Transverse colon (tissue), 4 donors: ENCODE results near the gene GMDS.

ENCODE experiments used
- EP300 ChIP-seq: sonication (generic); formaldehyde crosslinking; IDR thresholded peaks from one replicate; pipeline ENCODE4 v1.6.1; 2017; ENCODE audit warnings: antibody characterized with exemption, low read depth
- POLR2A ChIP-seq: fragments of 450-650 bp; IDR thresholded peaks from one replicate; pipeline ENCODE4 v1.6.1; 2016; ENCODE audit warnings: antibody characterized with exemption, mild to moderate bottlenecking, moderate library complexity
- POLR2AphosphoS5 ChIP-seq, 3 donors: sonication (generic); formaldehyde crosslinking; IDR thresholded peaks; one replicate each; pipeline ENCODE4 v1.6.1; 2016; ENCODE audit warnings: antibody characterized with exemption in 3 of 3
- TF ChIP-seq, protein P1 (sequence below), 5 experiments: fragments of 200-600 bp in 3 of 5; fragments of 450-650 bp in 2 of 5; sonication (generic) in 3 of 5; IDR thresholded peaks; 1 replicate in 2 of 5; 2 replicates in 3 of 5; pipeline ENCODE4 v1.5.1; 2016 to 2017; ENCODE audit warnings: antibody characterized with exemption in 5 of 5, inconsistent platforms in 3 of 5, mild to moderate bottlenecking in 2 of 5, moderate library complexity in 1 of 5

DNA sequence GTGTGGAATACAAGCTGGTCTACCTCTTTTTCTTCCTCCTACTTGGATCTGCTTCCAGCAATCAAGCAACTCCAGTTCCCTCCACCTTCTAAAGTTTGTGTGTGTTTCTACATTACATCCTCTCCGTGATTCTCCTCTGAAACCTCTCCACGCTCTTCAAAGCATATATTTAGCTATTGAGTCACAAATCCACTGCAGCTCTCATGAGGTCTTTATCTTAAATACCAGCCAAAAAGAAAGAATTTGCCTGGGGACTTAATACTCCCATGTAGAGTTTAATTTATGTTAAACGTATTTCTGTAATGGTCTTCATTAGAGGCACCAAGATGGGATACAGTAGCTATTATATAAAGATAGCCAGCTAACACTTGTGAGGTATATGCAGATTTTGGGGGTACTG, 557.0 kb downstream of the GMDS start:
- TF ChIP-seq POLR2A (no peak), EP300 (no peak), POLR2AphosphoS5 (IDR thresholded peaks at IDR 0.05) (no peak)
- TF ChIP-seq, protein P1, sequence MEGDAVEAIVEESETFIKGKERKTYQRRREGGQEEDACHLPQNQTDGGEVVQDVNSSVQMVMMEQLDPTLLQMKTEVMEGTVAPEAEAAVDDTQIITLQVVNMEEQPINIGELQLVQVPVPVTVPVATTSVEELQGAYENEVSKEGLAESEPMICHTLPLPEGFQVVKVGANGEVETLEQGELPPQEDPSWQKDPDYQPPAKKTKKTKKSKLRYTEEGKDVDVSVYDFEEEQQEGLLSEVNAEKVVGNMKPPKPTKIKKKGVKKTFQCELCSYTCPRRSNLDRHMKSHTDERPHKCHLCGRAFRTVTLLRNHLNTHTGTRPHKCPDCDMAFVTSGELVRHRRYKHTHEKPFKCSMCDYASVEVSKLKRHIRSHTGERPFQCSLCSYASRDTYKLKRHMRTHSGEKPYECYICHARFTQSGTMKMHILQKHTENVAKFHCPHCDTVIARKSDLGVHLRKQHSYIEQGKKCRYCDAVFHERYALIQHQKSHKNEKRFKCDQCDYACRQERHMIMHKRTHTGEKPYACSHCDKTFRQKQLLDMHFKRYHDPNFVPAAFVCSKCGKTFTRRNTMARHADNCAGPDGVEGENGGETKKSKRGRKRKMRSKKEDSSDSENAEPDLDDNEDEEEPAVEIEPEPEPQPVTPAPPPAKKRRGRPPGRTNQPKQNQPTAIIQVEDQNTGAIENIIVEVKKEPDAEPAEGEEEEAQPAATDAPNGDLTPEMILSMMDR (IDR thresholded peaks at IDR 0.05): no peak
